IMR-90 (cell line): ENCODE results near the gene RBFOX2. TPM values are rescaled to one million over a fixed set of nuclear protein-coding genes. Genes with fewer than 3 reads are reported as not detected.

ENCODE experiments used
- ATAC-seq: fragments of 200-7000 bp; cut with Tn5 transposase; 2 replicates; pipeline ENCODE4 v1.9.1; 2020; ENCODE audit warnings: low read depth, mild to moderate bottlenecking, moderate library complexity
- BruUV-seq: library from RNA; stranded (reverse); fragments of 400-500 nt; replicated peaks from 2 replicates; lab custom pipeline; 2021; lab: Mats Ljungman, UMichigan
- CTCF ChIA-PET: fragments of 300-600 bp; formaldehyde crosslinking; extraction: SDS; loops from one replicate; lab custom pipeline; 2021; ENCODE audit warnings: antibody characterized with exemption; lab: Yijun Ruan, JAX
- POLR2A ChIA-PET: fragments of 300-600 bp; sonication (Branson Sonifier 250); formaldehyde crosslinking; loops from one replicate; lab custom pipeline; 2022; ENCODE audit warnings: antibody characterized with exemption; ENCODE audit not compliant: unreplicated experiment; lab: Charles Lee
- DNase-seq: peaks from one replicate; pipeline ENCODE4 v3.0.0; 2013
- H2AFZ ChIP-seq: replicated peaks from 2 replicates; pipeline ENCODE3; 2013; ENCODE audit warnings: low read length, mild to moderate bottlenecking; ENCODE audit not compliant: poor library complexity
- H2AK5ac ChIP-seq: 2 replicates; pipeline ENCODE4 v1.6.1; 2013; ENCODE audit warnings: low read depth, low read length, inconsistent platforms
- H2AK9ac ChIP-seq: replicated peaks from 2 replicates; pipeline ENCODE3; 2013; ENCODE audit warnings: mild to moderate bottlenecking, low read depth, low read length, moderate library complexity; ENCODE audit not compliant: poor library complexity
- H2BK120ac ChIP-seq: 2 replicates; pipeline ENCODE4 v1.6.1; 2013; ENCODE audit warnings: low read depth, low read length, inconsistent platforms
- H2BK15ac ChIP-seq: 3 replicates; pipeline ENCODE4 v1.6.1; 2013; ENCODE audit warnings: low read depth, low read length, inconsistent platforms
- H2BK20ac ChIP-seq: 2 replicates; pipeline ENCODE4 v1.6.1; 2013; ENCODE audit warnings: low read depth, mild to moderate bottlenecking, inconsistent platforms, low read length, moderate library complexity
- H2BK5ac ChIP-seq: 2 replicates; pipeline ENCODE4 v1.6.1; 2013; ENCODE audit warnings: mild to moderate bottlenecking, low read depth, low read length, inconsistent platforms; ENCODE audit not compliant: poor library complexity, severe bottlenecking
- H3K14ac ChIP-seq: replicated peaks from 2 replicates; pipeline ENCODE4 v1.6.1; 2013; ENCODE audit warnings: low read depth, low read length, inconsistent platforms
- H3K18ac ChIP-seq: 2 replicates; pipeline ENCODE4 v1.6.1; 2013; ENCODE audit warnings: low read depth, low read length, control low read depth
- H3K23ac ChIP-seq: 2 replicates; pipeline ENCODE4 v1.6.1; 2013; ENCODE audit warnings: low read depth, low read length, inconsistent platforms
- H3K27ac ChIP-seq: 2 replicates; pipeline ENCODE4 v1.5.1; 2013; ENCODE audit warnings: mild to moderate bottlenecking, control low read depth, low read length; ENCODE audit not compliant: insufficient read depth
- H3K27me3 ChIP-seq: 2 replicates; pipeline ENCODE4 v1.6.1; 2013; ENCODE audit warnings: low read length; ENCODE audit not compliant: control insufficient read depth, insufficient read depth
- H3K36me3 ChIP-seq: 2 replicates; pipeline ENCODE4 v1.6.1; 2013; ENCODE audit warnings: low read length, mixed read lengths; ENCODE audit not compliant: control insufficient read depth, insufficient read depth
- H3K4ac ChIP-seq: 2 replicates; pipeline ENCODE4 v1.6.1; 2013; ENCODE audit warnings: low read depth, low read length, inconsistent platforms
- H3K4me1 ChIP-seq: 2 replicates; pipeline ENCODE4 v1.6.1; 2013; ENCODE audit warnings: low read length, mixed read lengths; ENCODE audit not compliant: control insufficient read depth, insufficient read depth
- H3K4me2 ChIP-seq: 2 replicates; pipeline ENCODE4 v1.6.1; 2013; ENCODE audit warnings: low read depth, mild to moderate bottlenecking, control low read depth, low read length, moderate library complexity
- H3K4me3 ChIP-seq: 2 replicates; pipeline ENCODE4 v1.5.1; 2013; ENCODE audit warnings: low read depth, mild to moderate bottlenecking, control low read depth, low read length, moderate library complexity; ENCODE audit not compliant: insufficient read depth
- H3K56ac ChIP-seq: 2 replicates; pipeline ENCODE4 v1.6.1; 2013; ENCODE audit warnings: low read length, inconsistent platforms; ENCODE audit not compliant: insufficient read depth; ENCODE audit errors: extremely low read depth
- H3K79me1 ChIP-seq, 2 experiments: 2 replicates each; pipeline ENCODE4 v1.6.1; 2013; ENCODE audit warnings: low read length in 2 of 2, inconsistent platforms in 1 of 2, low read depth in 1 of 2
- H3K9ac ChIP-seq: 2 replicates; pipeline ENCODE4 v1.6.1; 2013; ENCODE audit warnings: low read depth, low read length, control low read depth
- H3K9me1 ChIP-seq: 2 replicates; pipeline ENCODE4 v1.6.1; 2013; ENCODE audit warnings: low read length, inconsistent platforms; ENCODE audit not compliant: insufficient read depth
- H3K9me3 ChIP-seq: 2 replicates; pipeline ENCODE4 v1.6.1; 2013; ENCODE audit warnings: low read length; ENCODE audit not compliant: control insufficient read depth, insufficient read depth
- H4K20me1 ChIP-seq: 2 replicates; pipeline ENCODE4 v1.6.1; 2013; ENCODE audit warnings: low read length, inconsistent platforms; ENCODE audit not compliant: insufficient read depth
- H4K5ac ChIP-seq: 2 replicates; pipeline ENCODE4 v1.6.1; 2013; ENCODE audit warnings: mild to moderate bottlenecking, low read depth, low read length, control low read depth
- H4K8ac ChIP-seq, 2 experiments: 2 replicates each; pipeline ENCODE4 v1.6.1; 2013; ENCODE audit warnings: low read depth in 2 of 2, low read length in 2 of 2, control low read depth in 1 of 2, inconsistent platforms in 1 of 2
- H4K91ac ChIP-seq: 2 replicates; pipeline ENCODE4 v1.6.1; 2013; ENCODE audit warnings: low read depth, low read length, inconsistent platforms; ENCODE audit not compliant: insufficient read depth
- BHLHE40 ChIP-seq: fragments of 150-350 bp; IDR thresholded peaks from 2 replicates; pipeline ENCODE4 v1.6.1; 2016; ENCODE audit warnings: mild to moderate bottlenecking, low read depth, low read length
- CEBPB ChIP-seq: IDR thresholded peaks from 2 replicates; pipeline ENCODE4 v1.6.1; 2012; ENCODE audit warnings: low read depth, low read length, improper control_type of control experiment
- CHD1 ChIP-seq: IDR thresholded peaks from 2 replicates; pipeline ENCODE4 v1.6.1; 2012; ENCODE audit warnings: low read depth, low read length, improper control_type of control experiment
- FOS ChIP-seq: fragments of 150-350 bp; IDR thresholded peaks from 2 replicates; pipeline ENCODE4 v1.6.1; 2016; ENCODE audit warnings: low read depth, low read length
- MAFK ChIP-seq: IDR thresholded peaks from 2 replicates; pipeline ENCODE4 v1.6.1; 2012; ENCODE audit warnings: low read depth, low read length, improper control_type of control experiment
- MAZ ChIP-seq: IDR thresholded peaks from 2 replicates; pipeline ENCODE4 v1.6.1; 2012; ENCODE audit warnings: low read depth, mild to moderate bottlenecking, low read length, improper control_type of control experiment, moderate library complexity, borderline replicate concordance
- MXI1 ChIP-seq: IDR thresholded peaks from 2 replicates; pipeline ENCODE4 v1.6.1; 2012; ENCODE audit warnings: low read depth, mild to moderate bottlenecking, low read length, moderate library complexity, borderline replicate concordance
- NFE2L2 ChIP-seq: fragments of 150-350 bp; IDR thresholded peaks from 2 replicates; pipeline ENCODE4 v1.6.1; 2016; ENCODE audit warnings: low read depth, mild to moderate bottlenecking, low read length
- POLR2A ChIP-seq: IDR thresholded peaks from 2 replicates; pipeline ENCODE4 v1.6.1; 2012; ENCODE audit warnings: mild to moderate bottlenecking, low read depth, low read length
- RAD21 ChIP-seq: IDR thresholded peaks from 2 replicates; pipeline ENCODE4 v1.6.1; 2012; ENCODE audit warnings: low read length, improper control_type of control experiment
- RCOR1 ChIP-seq: IDR thresholded peaks from 2 replicates; pipeline ENCODE4 v1.6.1; 2012; ENCODE audit warnings: mild to moderate bottlenecking, low read length, improper control_type of control experiment; ENCODE audit not compliant: insufficient replicate concordance
- RFX5 ChIP-seq: IDR thresholded peaks from 2 replicates; pipeline ENCODE4 v1.8.0; 2012; ENCODE audit warnings: low read depth, mild to moderate bottlenecking, low read length, moderate library complexity
- SMC3 ChIP-seq: fragments of 150-350 bp; IDR thresholded peaks from 2 replicates; pipeline ENCODE4 v1.6.1; 2016; ENCODE audit warnings: low read depth, mild to moderate bottlenecking, antibody characterized with exemption, low read length, moderate library complexity
- dilution Hi-C: fragments of 300-500 bp; cut with HindIII; formaldehyde crosslinking; loops from one replicate; pipeline ENCODE4 v1.14.3; 2018; ENCODE audit warnings: low sequenced_read_pairs; ENCODE audit not compliant: unreplicated experiment
- in situ Hi-C: fragments of 300-500 bp; cut with MboI; formaldehyde crosslinking; loops from 3 replicates; pipeline ENCODE4 v1.14.3; 2019; ENCODE audit warnings: low sequenced_read_pairs, inconsistent platforms, mixed read lengths
- intact Hi-C: fragments of 100-400 bp; cut with micrococcal nuclease; formaldehyde crosslinking; loops from 2 replicates; pipeline ENCODE4 v1.10.0; 2022
- polyA plus RNA-seq, 3 experiments: library from polyadenylated mRNA; depleted of rRNA; stranded (reverse); fragments of >200 nt; gene quantifications; 2 replicates each; pipeline ENCODE4 v1.2.3, GENCODE V29; 2012; ENCODE audit warnings: low replicate concordance in 1 of 3
- total RNA-seq: library from RNA; depleted of rRNA; stranded (reverse); fragments of >200 nt; gene quantifications from 2 replicates; pipeline ENCODE4 v1.2.3, GENCODE V29; 2012
- TF ChIP-seq, protein P1 (sequence below): fragments of 150-350 bp; IDR thresholded peaks from 2 replicates; pipeline ENCODE4 v1.6.1; 2016; ENCODE audit warnings: low read depth, mild to moderate bottlenecking, low read length, moderate library complexity, borderline replicate concordance
- TF ChIP-seq, protein P2 (sequence below): fragments of 150-350 bp; IDR thresholded peaks from 2 replicates; pipeline ENCODE4 v1.6.1; 2017; ENCODE audit warnings: mild to moderate bottlenecking, antibody characterized with exemption, low read length, low read depth
- TF ChIP-seq, protein P3 (sequence below): conservative IDR thresholded peaks from 2 replicates; pipeline ENCODE4 v1.5.1; 2012; ENCODE audit warnings: mild to moderate bottlenecking, low read depth, low read length, improper control_type of control experiment

The RBFOX2 gene
- total and polyA plus RNA-seq, 2 of the 4 experiments (the other 2 are of a cell fraction), result 146 to 178 TPM

DNA sequence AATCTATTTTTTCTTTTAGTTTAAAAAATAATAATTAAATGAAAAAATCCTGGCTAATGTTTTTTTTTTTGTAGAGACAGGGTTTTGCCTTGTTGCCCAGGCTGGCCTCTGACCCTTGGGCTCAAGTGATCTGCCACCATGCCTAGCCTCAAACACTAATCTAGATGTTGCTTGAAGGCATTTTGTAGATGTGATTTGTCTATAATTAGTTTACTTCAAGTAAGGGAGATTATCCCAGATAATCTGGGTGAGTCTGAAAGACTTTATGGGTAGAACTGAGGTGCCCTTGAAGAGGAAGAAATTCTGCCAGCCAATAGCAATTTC lies 38.6 kb upstream of the RBFOX2 start:
- Histone ChIP-seq H3K9me1 (peaks cover 11% of the 10 kb centered on the region), H2BK20ac (no peak overlapping the region; the same call in 1 of the 2 replicates), H4K20me1 (no peaks in the 10 kb centered on the region), H3K4ac (no peak overlapping the region), H3K27me3 (no peaks in the 10 kb centered on the region), H2AK9ac (no peak overlapping the region), H2BK5ac (no peak overlapping the region), H3K36me3 (no peaks in the 10 kb centered on the region), H3K27ac (no peak overlapping the region), H3K9ac (no peak overlapping the region), H3K4me3 (no peak overlapping the region), H3K56ac (no peak overlapping the region), H4K8ac (no peak overlapping the region), H2BK15ac (no peak overlapping the region), H3K79me1 (peaks cover 0 to 13% of the 10 kb centered on the region in 2 experiments; a peak in 2 of 4 replicates), H2AK5ac (no peak overlapping the region), H4K91ac (no peak overlapping the region), H3K9me3 (no peaks in the 10 kb centered on the region), H3K23ac (no peak overlapping the region), H3K4me2 (no peak overlapping the region), H3K4me1 (peaks cover 5% of the 10 kb centered on the region), H2BK120ac (no peak overlapping the region), H3K18ac (no peak overlapping the region), H2AFZ (no peak overlapping the region), H3K14ac (no peak overlapping the region), H4K5ac (no peak overlapping the region)
- intact Hi-C loops, result no loop called here
- DNase-seq (no peak), ATAC-seq (no peak)
- TF ChIP-seq MAZ (no peak), RFX5 (no peak), SMC3 (no peak), RAD21 (no peak), CHD1 (no peak), MAFK (no peak), NFE2L2 (no peak), MXI1 (no peak), CEBPB (no peak), RCOR1 (no peak), FOS (no peak), POLR2A (no peak), BHLHE40 (no peak)
- TF ChIP-seq, protein P1, sequence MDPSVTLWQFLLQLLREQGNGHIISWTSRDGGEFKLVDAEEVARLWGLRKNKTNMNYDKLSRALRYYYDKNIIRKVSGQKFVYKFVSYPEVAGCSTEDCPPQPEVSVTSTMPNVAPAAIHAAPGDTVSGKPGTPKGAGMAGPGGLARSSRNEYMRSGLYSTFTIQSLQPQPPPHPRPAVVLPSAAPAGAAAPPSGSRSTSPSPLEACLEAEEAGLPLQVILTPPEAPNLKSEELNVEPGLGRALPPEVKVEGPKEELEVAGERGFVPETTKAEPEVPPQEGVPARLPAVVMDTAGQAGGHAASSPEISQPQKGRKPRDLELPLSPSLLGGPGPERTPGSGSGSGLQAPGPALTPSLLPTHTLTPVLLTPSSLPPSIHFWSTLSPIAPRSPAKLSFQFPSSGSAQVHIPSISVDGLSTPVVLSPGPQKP, result no peak
- TF ChIP-seq, protein P2, sequence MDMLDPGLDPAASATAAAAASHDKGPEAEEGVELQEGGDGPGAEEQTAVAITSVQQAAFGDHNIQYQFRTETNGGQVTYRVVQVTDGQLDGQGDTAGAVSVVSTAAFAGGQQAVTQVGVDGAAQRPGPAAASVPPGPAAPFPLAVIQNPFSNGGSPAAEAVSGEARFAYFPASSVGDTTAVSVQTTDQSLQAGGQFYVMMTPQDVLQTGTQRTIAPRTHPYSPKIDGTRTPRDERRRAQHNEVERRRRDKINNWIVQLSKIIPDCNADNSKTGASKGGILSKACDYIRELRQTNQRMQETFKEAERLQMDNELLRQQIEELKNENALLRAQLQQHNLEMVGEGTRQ, result no peak
- TF ChIP-seq, protein P3, sequence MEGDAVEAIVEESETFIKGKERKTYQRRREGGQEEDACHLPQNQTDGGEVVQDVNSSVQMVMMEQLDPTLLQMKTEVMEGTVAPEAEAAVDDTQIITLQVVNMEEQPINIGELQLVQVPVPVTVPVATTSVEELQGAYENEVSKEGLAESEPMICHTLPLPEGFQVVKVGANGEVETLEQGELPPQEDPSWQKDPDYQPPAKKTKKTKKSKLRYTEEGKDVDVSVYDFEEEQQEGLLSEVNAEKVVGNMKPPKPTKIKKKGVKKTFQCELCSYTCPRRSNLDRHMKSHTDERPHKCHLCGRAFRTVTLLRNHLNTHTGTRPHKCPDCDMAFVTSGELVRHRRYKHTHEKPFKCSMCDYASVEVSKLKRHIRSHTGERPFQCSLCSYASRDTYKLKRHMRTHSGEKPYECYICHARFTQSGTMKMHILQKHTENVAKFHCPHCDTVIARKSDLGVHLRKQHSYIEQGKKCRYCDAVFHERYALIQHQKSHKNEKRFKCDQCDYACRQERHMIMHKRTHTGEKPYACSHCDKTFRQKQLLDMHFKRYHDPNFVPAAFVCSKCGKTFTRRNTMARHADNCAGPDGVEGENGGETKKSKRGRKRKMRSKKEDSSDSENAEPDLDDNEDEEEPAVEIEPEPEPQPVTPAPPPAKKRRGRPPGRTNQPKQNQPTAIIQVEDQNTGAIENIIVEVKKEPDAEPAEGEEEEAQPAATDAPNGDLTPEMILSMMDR, result no peak
- dilution Hi-C loops, result no loop called here
- no TSS peak for BruUV-seq
- ChIA-PET POLR2A (no interaction called here), CTCF (interaction anchor here (1.6 kb wide), 1 partner anchor 440 kb away, joined by 8 read pairs; no protein-coding TSS in a partner anchor)
- in situ Hi-C loops, result no loop called here
